Measurements from ENCODE around the gene DPM3. TPM values are rescaled to one million over a fixed set of nuclear protein-coding genes. Genes with fewer than 3 reads are reported as not detected.

The DPM3 gene
- total and polyA plus RNA-seq, 2 of the 4 experiments (the other 2 are of a cell fraction) = 29.0 to 129 TPM

DNA sequence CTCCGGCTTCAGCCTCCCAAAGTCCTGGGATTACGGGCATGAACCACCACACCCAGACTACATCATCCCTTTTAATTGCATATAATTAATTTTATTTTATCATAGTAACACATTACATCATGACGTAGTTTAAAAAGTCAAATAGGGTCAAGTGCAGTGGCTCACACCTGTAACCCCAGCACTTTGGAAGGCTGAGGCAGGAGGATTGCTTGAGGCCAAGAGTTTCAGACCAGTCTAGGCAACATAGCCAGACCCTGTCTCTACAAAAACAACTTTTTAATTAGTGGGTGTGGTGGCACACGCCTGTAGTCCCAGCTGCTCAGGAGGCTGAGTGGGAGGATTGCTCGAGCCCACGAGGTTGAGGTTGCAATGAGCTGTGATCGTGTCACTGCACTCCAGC, 41.0 kb downstream of the DPM3 start:
- no peak overlapping the region for H3K27ac ChIP-seq (ENCODE audit: insufficient read depth, low read length)
- no peak for ATAC-seq (ENCODE audit: low read depth)
- no peak overlapping the region for H2BK120ac ChIP-seq (ENCODE audit: low read depth, low read length)
- ChIA-PET POLR2A (ENCODE audit: unreplicated experiment) (no interaction called here), CTCF (no interaction called here)
- H3K9ac ChIP-seq (ENCODE audit: low read depth, low read length) = no peak overlapping the region
- no peak overlapping the region for H4K91ac ChIP-seq (ENCODE audit: insufficient read depth, low read depth, low read length)
- in situ Hi-C loops (cut with MboI; ENCODE audit: low sequenced_read_pairs) (no loop called here), intact Hi-C loops (cut with micrococcal nuclease) (no loop called here), dilution Hi-C loops (cut with HindIII; ENCODE audit: low sequenced_read_pairs, unreplicated experiment) (no loop called here)
- H4K20me1 ChIP-seq (ENCODE audit: insufficient read depth, low read length) = no peaks in the 10 kb centered on the region
- no peak overlapping the region for H3K18ac ChIP-seq (ENCODE audit: low read depth, low read length)
- no peak overlapping the region for H4K8ac ChIP-seq (ENCODE audit: low read depth in 2 of 2, low read length in 2 of 2)
- no peak overlapping the region for H3K14ac ChIP-seq (replicated peaks; ENCODE audit: low read depth, low read length)
- no peak overlapping the region for H2AK5ac ChIP-seq (ENCODE audit: low read depth, low read length)
- no TSS peak for BruUV-seq (replicated peaks)
- no peak overlapping the region for H3K56ac ChIP-seq (ENCODE audit: extremely low read depth, insufficient read depth, low read length)
- H2AK9ac ChIP-seq (replicated peaks; ENCODE audit: low read depth, low read length, poor library complexity) = no peak overlapping the region
- H3K9me1 ChIP-seq (ENCODE audit: insufficient read depth, low read length) = no peaks in the 10 kb centered on the region
- H3K36me3 ChIP-seq (ENCODE audit: control insufficient read depth, insufficient read depth, low read length) = no peaks in the 10 kb centered on the region
- no CpG with 5 or more reads among the region's 7 CpGs for WGBS, 2 experiments (ENCODE audit: extremely low coverage in 2 of 2, insufficient read length in 1 of 2)
- no peak overlapping the region for H3K4me3 ChIP-seq (ENCODE audit: insufficient read depth, low read depth, low read length)
- no peak overlapping the region for H2BK20ac ChIP-seq (ENCODE audit: low read depth, low read length)
- no peak overlapping the region for H3K4ac ChIP-seq (ENCODE audit: low read depth, low read length)
- no peak overlapping the region for H3K23ac ChIP-seq (ENCODE audit: low read depth, low read length)
- H2AFZ ChIP-seq (replicated peaks; ENCODE audit: low read length, poor library complexity) = no peak overlapping the region
- no peak overlapping the region for H4K5ac ChIP-seq (ENCODE audit: low read depth, low read length)
- H3K9me3 ChIP-seq (ENCODE audit: control insufficient read depth, insufficient read depth, low read length) = peaks cover 2% of the 10 kb centered on the region
- H2BK5ac ChIP-seq (ENCODE audit: low read depth, low read length, poor library complexity, severe bottlenecking) = no peak overlapping the region
- no peak for TF ChIP-seq MAFK (IDR thresholded peaks at IDR 0.05; ENCODE audit: low read depth, low read length)
- no peak for TF ChIP-seq SMC3 (IDR thresholded peaks at IDR 0.05; ENCODE audit: low read depth, low read length)
- TF ChIP-seq, protein P1, sequence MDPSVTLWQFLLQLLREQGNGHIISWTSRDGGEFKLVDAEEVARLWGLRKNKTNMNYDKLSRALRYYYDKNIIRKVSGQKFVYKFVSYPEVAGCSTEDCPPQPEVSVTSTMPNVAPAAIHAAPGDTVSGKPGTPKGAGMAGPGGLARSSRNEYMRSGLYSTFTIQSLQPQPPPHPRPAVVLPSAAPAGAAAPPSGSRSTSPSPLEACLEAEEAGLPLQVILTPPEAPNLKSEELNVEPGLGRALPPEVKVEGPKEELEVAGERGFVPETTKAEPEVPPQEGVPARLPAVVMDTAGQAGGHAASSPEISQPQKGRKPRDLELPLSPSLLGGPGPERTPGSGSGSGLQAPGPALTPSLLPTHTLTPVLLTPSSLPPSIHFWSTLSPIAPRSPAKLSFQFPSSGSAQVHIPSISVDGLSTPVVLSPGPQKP (IDR thresholded peaks at IDR 0.05; ENCODE audit: borderline replicate concordance, low read depth, low read length) = no peak
- H3K4me2 ChIP-seq (ENCODE audit: low read depth, low read length) = no peak overlapping the region
- no peak for DNase-seq
- no peaks in the 10 kb centered on the region for H3K79me1 ChIP-seq (ENCODE audit: low read depth in 1 of 2, low read length in 2 of 2)
- H2BK15ac ChIP-seq (ENCODE audit: low read depth, low read length) = no peak overlapping the region
- no peaks in the 10 kb centered on the region for H3K4me1 ChIP-seq (ENCODE audit: control insufficient read depth, insufficient read depth, low read length)
- peaks cover 22% of the 10 kb centered on the region for H3K27me3 ChIP-seq (ENCODE audit: control insufficient read depth, insufficient read depth, low read length)
